HG02970 (cell line): Measurements from ENCODE around the gene TEDC2.
"Not testable (repeated sequence)": the region's sequence is repeated elsewhere in the genome, so short reads cannot be mapped to it uniquely, and the experiment has no call there.

ENCODE experiments used
- ATAC-seq: cut with Tn5 transposase; IDR thresholded peaks from one replicate; pipeline ENCODE4 v1.9.1; 2021; ENCODE audit warnings: mild to moderate bottlenecking, moderate library complexity, moderate number of reproducible peaks; ENCODE audit not compliant: unreplicated experiment, low FRiP score

The TEDC2 gene

DNA sequence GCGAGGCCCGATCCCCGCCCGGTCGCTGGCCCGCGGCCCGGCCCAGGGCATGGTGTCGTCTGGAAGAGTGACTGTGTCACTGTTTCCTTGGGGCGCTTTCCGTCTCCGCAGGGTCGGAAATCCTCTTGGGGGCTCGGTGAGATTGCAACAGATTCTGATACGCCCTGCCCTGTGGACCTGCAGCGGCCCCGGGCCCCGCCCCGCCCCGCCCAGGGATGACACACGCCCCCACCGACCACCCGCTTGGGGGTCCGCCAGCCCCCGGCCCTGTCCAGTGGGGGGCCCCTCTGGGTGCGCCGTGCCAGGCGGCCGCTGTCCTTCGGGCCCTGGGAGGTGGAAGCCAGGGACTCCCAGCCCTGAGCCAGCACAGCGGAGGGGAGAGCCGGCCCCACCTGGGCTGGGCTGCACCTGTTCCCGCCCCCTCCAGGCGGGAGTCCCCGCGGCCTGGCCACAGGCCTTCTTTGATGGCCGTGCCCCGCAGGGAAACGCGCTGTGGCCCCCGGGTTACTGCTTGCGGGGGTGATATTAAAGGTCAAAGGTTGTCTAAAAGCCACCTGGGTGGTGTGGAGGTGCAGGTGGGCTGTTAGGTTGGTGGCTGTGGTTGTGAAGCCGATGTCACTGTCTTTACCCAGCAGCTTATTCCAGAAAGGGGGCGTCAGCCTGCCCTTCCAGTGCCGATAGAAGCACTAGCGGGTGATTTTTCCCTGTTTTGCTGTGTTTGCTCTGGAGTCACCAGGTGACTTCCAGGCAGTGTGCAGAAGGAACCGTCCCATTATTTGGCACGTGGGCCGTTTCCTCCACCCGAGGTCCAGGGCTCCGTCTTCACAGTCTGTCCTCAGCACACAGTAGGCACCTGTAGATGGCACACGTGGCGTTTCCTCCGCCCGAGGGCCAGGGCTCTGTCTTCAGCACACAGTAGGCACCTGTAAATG is 15.8 kb downstream of the TEDC2 start:
- ATAC-seq, result peak; percentile 1

DNA sequence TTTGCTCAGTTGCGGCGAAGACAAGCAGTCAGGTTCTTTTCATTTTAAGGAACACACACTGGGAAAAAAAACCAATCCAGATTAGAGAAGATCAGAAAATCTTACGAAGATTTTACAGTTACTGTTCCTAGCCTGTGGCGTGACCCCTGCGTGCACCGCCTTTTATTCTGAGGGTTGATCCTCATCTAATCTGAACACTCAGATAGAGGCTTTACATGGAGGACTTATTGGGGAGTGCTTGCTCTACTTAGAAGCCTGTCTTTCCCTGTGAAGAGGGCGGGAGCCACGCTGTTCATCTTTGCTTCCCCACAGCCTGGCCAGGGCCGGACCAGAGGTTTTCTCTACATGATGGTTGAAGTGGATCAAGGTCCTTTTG is 16.4 kb downstream of the TEDC2 start:
- no peak for ATAC-seq

DNA sequence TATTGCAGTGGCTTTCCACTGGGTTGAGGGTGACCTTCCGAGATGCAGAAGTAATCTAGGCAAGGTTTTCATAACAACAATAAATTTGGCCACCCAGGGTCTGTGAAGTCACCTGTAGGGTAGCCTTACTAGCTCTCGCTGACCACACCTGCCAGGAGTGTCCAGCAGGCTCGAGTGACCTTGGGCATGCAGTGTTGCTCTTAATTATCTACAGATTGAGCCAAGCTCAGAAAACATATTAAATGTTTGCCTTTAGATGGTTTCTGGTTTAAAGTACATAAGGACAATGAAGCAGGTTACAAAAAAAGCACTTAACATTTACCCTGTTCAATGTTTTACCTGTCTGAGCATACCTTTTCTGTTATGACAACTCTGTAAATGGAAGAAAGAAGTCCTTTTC is 16.8 kb downstream of the TEDC2 start:
- no peak for ATAC-seq

DNA sequence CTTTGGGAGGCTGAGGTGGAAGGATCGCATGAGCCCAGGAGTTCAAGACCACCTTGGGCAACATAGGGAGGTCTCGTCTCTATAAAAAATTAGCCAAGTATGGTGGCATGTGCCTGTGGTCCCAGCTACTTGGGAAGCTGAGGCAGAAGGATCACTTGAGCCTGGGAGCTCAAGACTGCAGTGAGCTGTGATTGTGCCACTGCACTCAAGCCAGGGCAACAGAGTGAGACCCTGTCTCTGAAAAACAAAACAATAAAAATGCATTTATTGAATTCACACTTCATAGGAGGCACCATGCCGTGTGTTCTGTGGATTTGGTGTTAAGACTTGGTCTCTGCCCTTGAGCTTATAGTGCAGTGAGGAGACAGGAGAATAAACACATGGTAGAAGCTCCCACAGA is 17.4 kb downstream of the TEDC2 start:
- ATAC-seq, result no peak

DNA sequence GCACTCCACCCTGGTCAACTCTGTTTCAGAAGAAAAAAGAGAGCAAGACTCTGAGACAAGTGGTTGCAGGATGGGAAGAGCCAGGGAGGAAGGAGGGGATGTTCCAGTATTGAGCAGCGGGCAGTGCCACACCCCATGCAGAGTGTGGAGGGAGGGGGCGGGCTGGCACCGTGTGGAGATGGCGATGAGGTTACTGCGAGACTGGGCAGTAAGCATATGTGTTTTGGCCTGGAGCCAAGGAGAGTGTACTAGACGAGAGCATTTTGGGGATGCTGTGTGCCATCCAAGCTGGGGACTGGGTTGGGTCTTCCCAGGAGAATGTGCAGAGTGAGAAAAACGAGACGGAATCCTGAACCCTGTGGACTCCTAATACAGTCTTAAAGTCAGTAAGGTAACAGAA is 18.4 kb downstream of the TEDC2 start:
- ATAC-seq, result no peak

DNA sequence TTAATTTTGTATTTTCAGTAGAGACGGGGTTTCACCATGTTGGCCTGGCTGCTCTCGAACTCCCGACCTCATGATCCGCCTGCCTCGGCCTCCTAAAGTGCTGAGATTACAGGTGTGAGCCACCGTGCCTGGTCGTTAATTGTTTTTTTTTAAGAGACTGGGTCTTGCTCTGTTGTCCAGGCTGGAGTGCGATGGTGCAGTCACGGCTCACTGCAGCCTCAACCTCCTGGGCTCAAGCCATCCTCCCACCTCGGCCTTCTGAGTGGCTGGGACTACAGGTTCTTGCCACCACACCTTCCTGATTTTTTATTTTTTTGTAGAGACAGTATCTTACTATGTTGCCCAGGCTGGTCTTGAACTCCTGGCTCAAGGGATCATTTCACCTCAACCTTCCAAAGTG is 20.1 kb downstream of the TEDC2 start:
- ATAC-seq, result not testable (repeated sequence)

DNA sequence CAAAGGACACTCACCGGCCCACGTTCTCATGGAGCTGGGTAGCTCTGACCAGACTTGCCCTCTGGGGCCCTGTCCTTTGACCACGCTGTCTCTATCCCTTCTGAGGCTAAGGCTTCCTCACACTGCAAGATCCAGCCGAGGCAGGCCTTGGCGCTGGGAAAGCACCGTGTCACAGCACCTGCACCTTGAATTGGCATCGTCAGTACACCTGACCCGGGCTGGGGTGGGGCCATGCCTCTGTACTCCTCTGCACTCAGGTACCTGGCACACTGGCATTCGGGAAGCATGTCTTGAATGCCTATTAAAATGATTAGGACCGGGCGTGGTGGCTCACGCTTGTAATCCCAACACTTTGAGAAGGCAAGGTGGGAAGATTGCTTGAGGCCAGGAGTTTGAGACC is 21.0 kb downstream of the TEDC2 start:
- ATAC-seq, result no peak

DNA sequence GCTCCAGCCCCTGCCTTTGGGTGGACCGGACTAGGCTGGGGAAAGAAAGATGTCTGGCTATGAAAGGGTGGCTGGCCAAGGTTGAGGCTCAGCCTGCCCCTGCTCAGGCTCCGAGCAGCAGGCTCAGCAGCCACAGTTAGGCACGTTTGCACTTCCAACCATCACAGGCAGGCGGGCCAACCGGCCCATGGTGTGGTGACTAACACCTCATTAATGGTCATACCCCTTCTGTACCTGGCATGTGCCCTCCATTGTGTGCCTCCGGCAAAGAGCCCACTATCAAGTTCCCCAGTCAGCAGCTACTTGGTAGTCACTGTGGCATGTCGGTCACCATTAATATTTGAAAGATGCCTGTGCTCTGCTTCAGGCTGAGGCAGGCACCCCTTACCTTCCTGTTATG is 21.8 kb downstream of the TEDC2 start:
- no peak for ATAC-seq

DNA sequence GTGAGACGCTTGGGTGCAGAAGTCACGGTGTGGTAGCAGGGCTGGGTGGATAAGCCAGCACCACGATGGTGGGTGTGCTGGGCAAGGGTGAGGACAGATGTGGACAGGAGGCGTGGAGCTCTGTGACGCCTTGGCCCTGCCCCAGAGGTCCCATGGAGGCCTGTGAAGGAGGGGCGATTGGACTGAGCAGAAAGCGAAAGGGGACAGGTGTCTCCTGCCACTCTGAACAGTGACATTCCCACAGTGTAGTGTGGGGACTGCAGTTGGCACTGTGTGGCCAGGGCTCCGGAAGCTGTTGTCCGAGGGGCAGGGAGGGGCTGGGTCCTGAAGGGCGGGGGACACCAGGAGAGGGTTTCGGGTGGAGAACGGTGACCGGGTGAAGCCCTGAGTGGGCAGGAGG is 22.3 kb downstream of the TEDC2 start:
- ATAC-seq, result no peak

DNA sequence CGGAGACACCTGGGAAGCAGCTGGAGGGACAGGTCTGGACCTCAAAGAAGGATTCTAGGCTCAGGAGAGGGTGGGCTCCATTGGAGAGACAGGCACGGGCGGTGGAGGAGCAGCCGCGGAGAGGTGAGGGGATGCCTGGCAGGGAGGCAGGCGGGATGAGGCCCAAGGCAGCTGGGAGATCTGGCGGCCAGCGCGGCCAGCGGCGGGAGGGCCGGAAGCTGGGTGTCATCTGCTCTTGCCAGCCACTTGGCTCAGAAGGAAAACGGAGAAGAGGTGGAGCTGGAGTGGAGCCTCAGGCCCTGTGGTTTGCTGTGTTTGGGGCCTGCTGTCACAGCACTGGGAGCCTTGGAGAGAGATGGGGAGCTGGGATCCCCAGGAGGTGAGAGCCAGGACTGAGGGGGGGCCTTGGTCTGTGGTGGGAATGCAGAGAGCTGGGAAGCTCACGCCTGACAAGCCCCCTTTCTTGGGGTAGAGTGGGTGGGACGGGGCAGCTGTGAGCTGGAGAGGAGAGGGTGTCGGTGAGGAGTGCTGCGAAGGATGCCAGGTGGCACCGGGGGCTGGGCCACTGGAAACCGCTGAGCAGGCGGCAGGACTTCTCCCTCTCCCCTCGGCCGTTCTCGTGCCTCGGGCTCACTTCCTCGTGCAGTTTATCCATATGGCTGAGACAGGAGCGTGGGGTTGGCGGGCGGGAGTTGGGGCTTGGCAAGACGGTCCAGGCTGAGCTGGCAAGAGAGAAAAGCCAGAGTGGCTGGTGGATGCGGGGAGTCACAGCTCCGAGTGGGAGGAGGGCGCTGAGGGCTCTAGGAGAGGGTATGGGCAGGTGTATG is 23.0 kb downstream of the TEDC2 start:
- ATAC-seq, result no peak

DNA sequence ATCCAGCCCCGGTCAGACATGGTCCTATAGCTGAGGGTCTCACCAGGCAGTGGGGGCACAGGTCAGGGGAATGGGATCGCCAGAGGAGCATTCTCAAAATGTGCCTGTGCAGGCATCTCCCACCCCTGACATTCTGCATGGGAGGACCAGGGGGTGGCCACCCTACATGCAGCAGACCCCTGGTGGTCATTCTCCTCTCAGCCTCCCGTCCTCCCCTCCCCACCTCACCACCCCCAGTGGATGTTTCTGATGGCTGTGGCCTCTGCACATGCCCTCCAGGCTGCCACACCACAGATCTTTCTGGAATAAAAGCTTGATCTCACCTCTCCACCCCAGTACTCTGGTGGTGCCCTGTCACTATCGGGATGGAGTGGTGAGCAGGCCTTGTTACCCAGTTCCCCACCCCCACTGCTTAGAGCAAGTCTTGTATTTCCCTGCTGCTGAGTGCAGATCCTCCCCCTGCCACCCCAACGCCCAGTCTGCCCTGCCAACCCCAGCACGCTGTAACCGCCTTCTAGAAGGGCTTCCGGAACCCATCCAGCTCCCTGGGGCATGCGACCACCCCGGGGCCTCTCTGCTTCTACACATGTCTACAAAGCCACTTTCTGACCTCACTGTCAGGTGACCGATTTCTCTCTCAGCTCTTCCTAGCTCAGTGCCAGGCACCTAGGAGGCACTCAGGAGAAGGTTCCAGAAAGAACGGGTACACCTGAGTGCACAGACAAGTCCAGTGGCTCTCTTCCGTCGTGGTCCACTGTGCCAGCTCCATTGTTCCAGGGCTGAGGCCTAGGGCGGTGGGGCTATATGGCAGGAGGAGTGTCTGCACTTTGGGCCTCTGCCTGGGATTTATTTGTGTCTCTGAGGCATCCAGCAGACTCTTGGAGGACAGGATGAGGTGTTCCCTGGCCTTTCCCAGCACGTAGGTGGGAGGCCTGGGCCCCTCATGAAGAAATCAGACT is 24.3 kb downstream of the TEDC2 start:
- no peak for ATAC-seq

DNA sequence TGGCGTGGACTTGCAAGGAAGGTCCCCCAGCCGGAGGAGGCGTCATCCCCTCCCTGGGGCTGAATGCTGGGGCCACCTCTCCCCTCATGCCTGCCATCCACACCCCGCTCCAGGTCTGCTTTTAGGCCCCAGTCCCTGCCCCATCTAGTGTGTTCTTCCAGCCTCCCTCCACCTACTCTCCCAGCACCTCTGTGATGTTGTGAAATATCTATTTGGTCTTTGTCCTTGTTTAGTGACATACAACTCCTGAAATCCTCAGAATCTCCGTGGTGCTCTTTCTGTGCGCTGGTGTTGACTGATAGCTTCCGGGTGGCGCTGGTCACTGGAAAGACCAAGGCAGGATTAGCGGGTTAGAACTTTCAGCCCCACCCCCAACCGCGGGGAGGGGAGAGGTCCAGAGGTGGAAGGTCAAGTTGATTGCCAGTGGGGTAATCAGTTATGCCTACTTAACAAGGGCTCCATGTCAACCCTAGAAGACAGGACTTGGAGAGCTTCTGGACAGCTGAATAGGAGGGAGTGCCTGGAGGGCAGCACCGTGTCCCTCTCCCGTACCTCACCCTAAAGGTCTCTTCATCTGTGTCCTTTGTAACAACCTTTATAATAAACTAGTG is 25.1 kb downstream of the TEDC2 start:
- ATAC-seq, result no peak

DNA sequence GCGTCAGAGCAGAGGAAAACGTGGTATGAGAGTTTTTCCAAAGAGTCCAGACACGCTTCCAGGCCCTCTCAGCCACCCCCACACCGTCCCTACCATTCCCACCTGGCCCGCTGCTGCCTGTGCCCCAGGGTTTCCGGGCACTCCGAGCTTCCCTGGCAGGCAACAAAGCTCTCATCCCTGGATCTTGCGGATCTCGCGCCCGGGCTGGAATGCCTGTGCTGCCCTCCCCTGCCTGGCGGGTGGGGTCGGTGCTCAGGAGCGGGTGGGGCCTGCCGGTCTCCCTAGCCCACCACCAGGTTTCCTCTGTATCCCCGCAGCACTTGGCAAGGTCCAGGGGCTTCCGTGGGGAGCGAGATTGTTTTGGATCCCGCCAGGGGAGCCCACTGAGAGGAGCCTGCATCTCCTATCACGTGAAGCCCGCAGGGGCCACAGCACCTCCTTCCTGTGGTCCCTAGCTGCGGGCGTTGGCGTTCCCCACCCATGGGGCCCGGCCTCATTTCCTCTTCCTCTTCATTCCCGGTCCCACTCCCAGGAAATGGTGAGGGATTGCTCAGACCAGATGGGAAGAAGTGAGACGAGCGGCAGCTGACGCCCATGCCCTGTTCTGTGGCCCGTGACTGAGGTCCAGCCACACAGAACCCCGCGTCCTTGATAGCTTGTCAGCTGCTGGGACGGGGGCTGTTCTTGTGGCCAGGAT is 26.1 kb downstream of the TEDC2 start:
- ATAC-seq, result no peak

DNA sequence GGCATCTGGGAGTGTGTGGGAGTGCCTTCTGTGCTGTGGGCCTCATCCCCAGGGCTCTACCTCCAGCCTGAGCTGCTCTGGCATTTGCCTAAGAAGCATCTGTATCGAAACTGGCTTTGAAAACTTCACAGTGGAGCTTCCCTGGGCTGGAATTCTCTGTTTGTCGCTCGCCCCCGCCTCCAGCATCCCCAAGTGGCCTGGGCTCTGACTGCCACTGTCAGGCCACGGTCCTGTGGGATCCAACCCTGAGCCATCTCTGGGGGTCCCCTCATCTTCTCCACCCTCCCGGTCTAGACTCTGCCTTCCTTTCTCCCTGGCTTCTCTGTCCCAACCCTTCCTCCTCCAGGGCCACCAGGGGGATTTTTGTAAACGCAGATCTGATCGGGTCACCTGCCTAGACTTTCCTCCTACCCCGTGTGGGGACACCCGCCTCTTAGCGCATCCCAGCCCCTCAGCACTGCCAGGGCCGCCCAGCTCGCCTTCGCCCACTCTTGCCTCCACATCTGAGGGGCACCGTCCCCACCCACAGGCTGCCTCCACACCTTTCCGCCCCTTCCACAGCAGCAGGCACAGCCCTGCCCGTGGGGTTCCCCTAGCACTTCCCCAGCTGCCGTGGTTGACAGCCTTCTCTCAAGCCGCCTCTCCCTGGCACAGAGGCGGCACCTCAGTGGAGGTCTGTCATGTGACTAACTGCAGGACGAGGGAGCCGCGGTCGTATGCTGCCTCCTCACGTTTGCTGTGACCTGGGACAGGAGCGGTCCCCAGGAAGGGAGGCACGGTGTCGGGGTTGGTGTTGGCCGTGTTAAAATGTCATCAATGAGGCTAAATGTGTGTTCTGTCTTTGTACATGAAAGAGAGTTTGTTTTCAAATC is 27.0 kb downstream of the TEDC2 start:
- ATAC-seq, result no peak

DNA sequence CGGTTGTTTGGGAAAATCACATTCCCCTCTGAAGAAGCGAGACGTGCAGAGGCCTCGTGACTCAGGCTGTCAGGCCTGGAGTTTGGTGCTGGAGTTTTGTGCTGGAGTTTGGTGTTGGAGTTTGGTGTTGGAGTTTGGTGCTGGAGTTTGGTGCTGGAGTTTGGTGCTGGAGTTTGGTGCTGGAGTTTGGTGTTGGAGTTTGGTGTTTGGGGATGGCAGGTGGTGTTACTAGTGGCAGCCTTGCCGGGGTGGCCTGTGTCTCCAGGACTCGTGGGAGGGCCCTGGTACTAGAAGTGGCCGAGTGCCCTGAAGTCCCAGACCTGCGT is 27.6 kb downstream of the TEDC2 start:
- no peak for ATAC-seq

DNA sequence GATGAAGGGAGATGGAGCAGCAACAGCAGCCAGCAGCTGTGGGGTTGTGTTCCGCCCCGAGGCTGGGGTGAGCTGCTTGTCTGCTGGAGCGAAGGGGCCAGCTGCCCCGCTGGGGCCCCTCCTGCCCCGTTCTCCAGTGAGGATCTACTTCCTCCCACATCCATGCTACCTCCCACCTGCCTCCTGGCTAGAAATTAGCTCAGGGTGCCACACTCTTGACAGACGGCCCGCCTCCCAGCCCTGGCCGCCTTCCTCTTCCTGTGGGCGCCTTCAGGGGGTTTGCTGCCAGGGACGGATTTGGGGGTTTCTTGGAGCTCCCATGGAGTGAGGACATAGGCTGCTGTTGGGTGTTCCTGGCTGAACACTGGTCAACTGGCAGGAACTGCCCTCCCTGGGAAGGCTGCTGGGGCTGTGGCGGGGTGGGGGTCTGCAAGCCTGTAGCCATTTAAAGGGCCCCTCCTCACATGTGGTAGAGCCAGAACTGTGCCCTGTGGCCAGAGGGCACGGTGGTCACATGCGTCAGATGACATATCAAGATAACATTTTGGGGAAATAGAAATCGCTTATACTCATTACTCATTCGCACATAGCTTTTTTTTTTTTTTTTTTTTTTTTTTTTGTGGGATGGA is 28.1 kb downstream of the TEDC2 start:
- ATAC-seq, result no peak

DNA sequence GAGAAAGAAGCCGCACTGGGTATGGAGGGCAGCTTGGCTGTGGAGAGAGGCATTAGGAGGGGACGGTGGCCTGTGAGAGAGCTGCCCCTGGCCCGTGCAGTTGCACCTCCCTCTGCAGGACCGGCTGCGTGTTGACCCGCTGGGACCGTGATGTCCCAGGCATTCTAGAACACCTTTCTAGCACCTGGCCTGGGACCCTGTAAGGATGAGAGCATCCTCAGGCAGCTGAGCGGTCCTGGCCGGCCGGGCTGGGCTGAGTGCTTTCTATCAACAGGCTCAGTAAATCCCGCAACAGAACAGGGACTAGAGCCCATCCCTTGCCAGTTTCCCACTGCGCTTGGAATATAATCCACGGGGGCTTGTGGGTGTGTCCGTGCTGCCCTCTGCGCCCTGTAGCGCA is 29.7 kb downstream of the TEDC2 start:
- ATAC-seq, result no peak
